Natural killer cell treated with Interleukin-12 subunit alpha and Interleukin-12 subunit beta and Interleukin-15 and Interleukin-18, amount 100 ng/mL, for 72 hours (primary cell): Measurements from ENCODE around the gene DTX4. TPM values are rescaled to one million over a fixed set of nuclear protein-coding genes. Genes with fewer than 3 reads are reported as not detected.

ENCODE experiments used
- ATAC-seq, 2 donors: fragments of 150-1000 bp; cut with Tn5 transposase in 1 of 2; sonication (Bioruptor Pico), chemical (Tn5 transposase) in 1 of 2; 2 replicates each; pipeline ENCODE4 v1.10.0; 2021
- DNase-seq: peaks from one replicate; pipeline ENCODE4 v3.0.0; 2022; ENCODE audit warnings: low spot score
- H3K27ac Mint-ChIP-seq, 2 donors: 1 replicate in 1 of 2; 2 replicates in 1 of 2; pipeline ENCODE4 v1.8.0; 2022; ENCODE audit warnings: mixed read lengths in 2 of 2, mild to moderate bottlenecking in 1 of 2, moderate library complexity in 1 of 2
- H3K27me3 Mint-ChIP-seq, 2 donors: 1 replicate in 1 of 2; 2 replicates in 1 of 2; pipeline ENCODE4 v1.8.0; 2022; ENCODE audit warnings: mixed read lengths in 2 of 2
- H3K36me3 Mint-ChIP-seq: one replicate; pipeline ENCODE4 v1.8.0; 2022; ENCODE audit warnings: mixed read lengths
- H3K4me1 Mint-ChIP-seq, 2 donors: 1 replicate in 1 of 2; 2 replicates in 1 of 2; pipeline ENCODE4 v1.8.0; 2022; ENCODE audit warnings: low read depth in 2 of 2, mixed read lengths in 2 of 2, mild to moderate bottlenecking in 1 of 2
- H3K4me3 Mint-ChIP-seq: one replicate; pipeline ENCODE4 v1.8.0; 2022; ENCODE audit warnings: mixed read lengths
- H3K9me3 Mint-ChIP-seq: 2 replicates; pipeline ENCODE4 v1.8.0; 2022; ENCODE audit warnings: mixed read lengths
- total RNA-seq, 2 donors: library from RNA; stranded (reverse); gene quantifications; one replicate each; pipeline ENCODE4 v1.2.3, GENCODE V29; 2022

Gene DTX4
- total RNA-seq, 2 donors from 2014 or later, result 0.17 to 0.33 TPM

- Mint-ChIP-seq H3K4me1 (peaks cover 7 to 10% of the 10 kb centered on the region in 2 donors), H3K4me3 (no peak overlapping the region), H3K27me3 (peaks cover 12 to 18% of the 10 kb centered on the region in 2 donors), H3K9me3 (no peaks in the 10 kb centered on the region), H3K27ac (no peak overlapping the region), H3K36me3 (no peaks in the 10 kb centered on the region)
- ATAC-seq (no peak), DNase-seq (no peak)
Measured at GRCh38 chr11:59207988-59208451, 36.1 kb downstream of the DTX4 start.

GRCh38 chr11:59208956-59209355 lies 37.0 kb downstream of the DTX4 start:
- Mint-ChIP-seq H3K4me3 (no peak overlapping the region), H3K27me3 (peaks cover 12 to 18% of the 10 kb centered on the region in 2 donors), H3K9me3 (no peaks in the 10 kb centered on the region), H3K27ac (no peak overlapping the region), H3K4me1 (peaks cover 7 to 10% of the 10 kb centered on the region in 2 donors), H3K36me3 (no peaks in the 10 kb centered on the region)
- ATAC-seq, result no peak
- no peak for DNase-seq

GRCh38 chr11:59212222-59212621 lies 40.3 kb downstream of the DTX4 start:
- no peak for ATAC-seq
- Mint-ChIP-seq H3K4me3 (no peak overlapping the region), H3K36me3 (no peaks in the 10 kb centered on the region), H3K4me1 (peaks cover 7 to 16% of the 10 kb centered on the region in 2 donors), H3K27ac (no peak overlapping the region), H3K9me3 (no peaks in the 10 kb centered on the region), H3K27me3 (peaks cover 12 to 13% of the 10 kb centered on the region in 2 donors)
- DNase-seq, result no peak

GRCh38 chr11:59212744-59213631 lies 41.1 kb downstream of the DTX4 start, which contains the start of gene MPEG1:
TSS of gene MPEG1 (minus strand) at chr11:59212927. CDS start at chr11:59212865, 62 bp downstream.
- no peaks in the 10 kb centered on the region for H3K36me3 Mint-ChIP-seq
- DNase-seq, result no peak
- H3K4me1 Mint-ChIP-seq, result peaks cover 1 to 16% of the 10 kb centered on the region in 2 donors
- ATAC-seq, result no peak
- H3K4me3 Mint-ChIP-seq, result no peak within 1 kb of the TSS
- no peak within 1 kb of the TSS for H3K27ac Mint-ChIP-seq
- H3K9me3 Mint-ChIP-seq, result no peaks in the 10 kb centered on the region
- peaks cover 7 to 12% of the 10 kb centered on the region in 2 donors for H3K27me3 Mint-ChIP-seq

- ATAC-seq (no peak), DNase-seq (no peak)
- Mint-ChIP-seq H3K36me3 (no peaks in the 10 kb centered on the region), H3K4me3 (no peak overlapping the region), H3K27ac (no peak overlapping the region), H3K9me3 (no peaks in the 10 kb centered on the region), H3K4me1 (peaks cover 0 to 16% of the 10 kb centered on the region in 2 donors), H3K27me3 (peaks cover 6 to 11% of the 10 kb centered on the region in 2 donors)
Measured at GRCh38 chr11:59214141-59214893, 42.4 kb downstream of the DTX4 start.

- H3K9me3 Mint-ChIP-seq, result no peaks in the 10 kb centered on the region
- no peak for ATAC-seq
- no peak for DNase-seq
- H3K4me1 Mint-ChIP-seq, result peaks cover 0 to 16% of the 10 kb centered on the region in 2 donors
- H3K27ac Mint-ChIP-seq, result no peak overlapping the region
- H3K36me3 Mint-ChIP-seq, result no peaks in the 10 kb centered on the region
- no peak overlapping the region for H3K4me3 Mint-ChIP-seq
- peaks cover 0 to 7% of the 10 kb centered on the region in 2 donors for H3K27me3 Mint-ChIP-seq
Measured at GRCh38 chr11:59216641-59217564, 45.0 kb downstream of the DTX4 start.

GRCh38 chr11:59218319-59218718 lies 46.4 kb downstream of the DTX4 start:
- H3K36me3 Mint-ChIP-seq, result no peaks in the 10 kb centered on the region
- H3K9me3 Mint-ChIP-seq, result no peaks in the 10 kb centered on the region
- ATAC-seq (no peak), DNase-seq (no peak)
- no peak overlapping the region for H3K27ac Mint-ChIP-seq
- H3K4me1 Mint-ChIP-seq, result peaks cover 0 to 16% of the 10 kb centered on the region in 2 donors
- peaks cover 0 to 7% of the 10 kb centered on the region in 2 donors for H3K27me3 Mint-ChIP-seq
- H3K4me3 Mint-ChIP-seq, result no peak overlapping the region

- peaks cover 0 to 7% of the 10 kb centered on the region in 2 donors for H3K27me3 Mint-ChIP-seq
- H3K4me1 Mint-ChIP-seq, result peaks cover 4 to 20% of the 10 kb centered on the region in 2 donors
- DNase-seq (no peak), ATAC-seq (no peak)
- H3K36me3 Mint-ChIP-seq, result no peaks in the 10 kb centered on the region
- H3K27ac Mint-ChIP-seq, result no peak overlapping the region
- H3K4me3 Mint-ChIP-seq, result no peak overlapping the region
- no peaks in the 10 kb centered on the region for H3K9me3 Mint-ChIP-seq
Measured at GRCh38 chr11:59218893-59219292, 47.0 kb downstream of the DTX4 start.

- no peaks in the 10 kb centered on the region for H3K9me3 Mint-ChIP-seq
Measured at GRCh38 chr11:59219836-59220235, 47.9 kb downstream of the DTX4 start.

GRCh38 chr11:59221441-59221840 lies 49.5 kb downstream of the DTX4 start:
- ATAC-seq (no peak), DNase-seq (no peak)
- peaks cover 5 to 21% of the 10 kb centered on the region in 2 donors for H3K27me3 Mint-ChIP-seq
- H3K4me3 Mint-ChIP-seq, result no peak overlapping the region
- H3K36me3 Mint-ChIP-seq, result no peaks in the 10 kb centered on the region
- H3K9me3 Mint-ChIP-seq, result no peaks in the 10 kb centered on the region
- H3K27ac Mint-ChIP-seq, result no peak overlapping the region
- peaks cover 9 to 26% of the 10 kb centered on the region in 2 donors for H3K4me1 Mint-ChIP-seq

More at GRCh38 chr11:59219836-59220235, 47.9 kb downstream of the DTX4 start:
- Mint-ChIP-seq H3K4me3 (no peak overlapping the region), H3K27ac (no peak overlapping the region), H3K4me1 (peaks cover 8 to 25% of the 10 kb centered on the region in 2 donors), H3K36me3 (no peaks in the 10 kb centered on the region), H3K27me3 (peaks cover 2 to 10% of the 10 kb centered on the region in 2 donors)
- no peak for ATAC-seq
- no peak for DNase-seq

GRCh38 chr11:59222464-59223060 lies 50.6 kb downstream of the DTX4 start:
- H3K27ac Mint-ChIP-seq, result no peak overlapping the region
- peaks cover 9 to 15% of the 10 kb centered on the region in 2 donors for H3K4me1 Mint-ChIP-seq
- DNase-seq (no peak), ATAC-seq (no peak)
- H3K9me3 Mint-ChIP-seq, result no peaks in the 10 kb centered on the region
- no peak overlapping the region for H3K4me3 Mint-ChIP-seq
- H3K27me3 Mint-ChIP-seq, result peaks cover 5 to 21% of the 10 kb centered on the region in 2 donors
- H3K36me3 Mint-ChIP-seq, result no peaks in the 10 kb centered on the region

- H3K27ac Mint-ChIP-seq, result no peak overlapping the region
- H3K27me3 Mint-ChIP-seq, result peaks cover 5 to 21% of the 10 kb centered on the region in 2 donors
- no peaks in the 10 kb centered on the region for H3K9me3 Mint-ChIP-seq
- no peak for ATAC-seq
- H3K36me3 Mint-ChIP-seq, result no peaks in the 10 kb centered on the region
- peaks cover 9 to 13% of the 10 kb centered on the region in 2 donors for H3K4me1 Mint-ChIP-seq
- no peak for DNase-seq
- H3K4me3 Mint-ChIP-seq, result no peak overlapping the region
Measured at GRCh38 chr11:59223177-59223576, 51.2 kb downstream of the DTX4 start.
